GM21367 (cell line): Measurements from ENCODE around the gene GAS5.
A peak's percentile ranks its signal among the peaks of the same experiment; 100 is the strongest.

Source experiments
- ATAC-seq: cut with Tn5 transposase; IDR thresholded peaks from one replicate; pipeline ENCODE4 v1.9.1; 2021; ENCODE audit not compliant: unreplicated experiment

Gene GAS5

GRCh38 chr1:173832748-173833147 lies 35.0 kb downstream of the GAS5 start:
- ATAC-seq: no peak

- ATAC-seq: no peak
Observed at GRCh38 chr1:173827611-173828010, 40.2 kb downstream of the GAS5 start.

- peak; percentile 89 for ATAC-seq
Observed at GRCh38 chr1:173824315-173825081, 43.3 kb downstream of the GAS5 start, which contains the start of the genes CENPL and DARS2. CENPL (minus strand) TSS chr1:173824883; CDS start chr1:173811299, 13,584 bp downstream. DARS2 (plus strand) TSS chr1:173824673; CDS start chr1:173825230, 557 bp downstream.

- ATAC-seq: peak; percentile 33
Observed at GRCh38 chr1:173823781-173824314, 43.9 kb downstream of the GAS5 start.

- ATAC-seq: no peak
Observed at GRCh38 chr1:173821680-173822079, 46.1 kb downstream of the GAS5 start.

- ATAC-seq: no peak
Observed at GRCh38 chr1:173818459-173818858, 49.3 kb downstream of the GAS5 start.
